HEK293 (cell line): ENCODE data around the gene DHFR.

Source experiments
- CTCF ChIA-PET: fragments of 350-600 bp; formaldehyde crosslinking; extraction: SDS; loops from one replicate; lab custom pipeline; 2021; ENCODE audit warnings: antibody characterized with exemption; lab: Yijun Ruan, JAX
- POLR2A ChIA-PET: fragments of 300-600 bp; formaldehyde crosslinking; extraction: SDS; loops from one replicate; lab custom pipeline; 2020; ENCODE audit warnings: antibody characterized with exemption, inconsistent platforms; lab: Yijun Ruan, JAX
- H3K27ac ChIP-seq: fragments of 200-500 bp; sonication (Bioruptor generic); 2 replicates; pipeline ENCODE4 v1.5.1; 2014; ENCODE audit warnings: low read depth, low read length, control low read depth, inconsistent platforms; ENCODE audit errors: extremely low read depth
- H3K36me3 ChIP-seq, 2 experiments: fragments of 200-500 bp in 1 of 2; sonication (Bioruptor generic) in 1 of 2; 1 replicate in 1 of 2; 2 replicates in 1 of 2; pipeline ENCODE4 v1.5.1; 2014 to 2017; ENCODE audit warnings: inconsistent platforms in 2 of 2, low read length in 2 of 2; ENCODE audit not compliant: control insufficient read depth in 2 of 2, insufficient read depth in 1 of 2
- H3K4me1 ChIP-seq: fragments of 200-500 bp; sonication (Bioruptor generic); 2 replicates; pipeline ENCODE4 v1.5.1; 2014; ENCODE audit warnings: mild to moderate bottlenecking, low read length, inconsistent platforms; ENCODE audit not compliant: control insufficient read depth, insufficient read depth
- H3K4me3 ChIP-seq: 2 replicates; pipeline ENCODE4 v1.5.1; 2011; ENCODE audit warnings: low read depth, mild to moderate bottlenecking, control low read depth, low read length, moderate library complexity
- H3K9me3 ChIP-seq: fragments of 200-500 bp; sonication (Bioruptor generic); 2 replicates; pipeline ENCODE4 v1.5.1; 2014; ENCODE audit warnings: low read depth, low read length, inconsistent platforms; ENCODE audit not compliant: control insufficient read depth, insufficient read depth
- PRDM1 ChIP-seq: fragments of 450-650 bp; formaldehyde crosslinking; IDR thresholded peaks from 2 replicates; pipeline ENCODE4; 2016; ENCODE audit warnings: missing biosample characterization, missing genetic modification characterization
- ZBTB7A ChIP-seq: fragments of 450-650 bp; formaldehyde crosslinking; IDR thresholded peaks from 2 replicates; pipeline ENCODE4 v1.5.1; 2016; ENCODE audit warnings: low read depth, missing biosample characterization, missing genetic modification characterization
- ZNF112 ChIP-seq: fragments of 450-650 bp; formaldehyde crosslinking; IDR thresholded peaks from 2 replicates; pipeline ENCODE4 v1.5.0; 2017; ENCODE audit warnings: missing biosample characterization, missing genetic modification characterization
- ZNF121 ChIP-seq: fragments of 450-650 bp; formaldehyde crosslinking; IDR thresholded peaks from 2 replicates; pipeline ENCODE4 v1.5.1; 2016; ENCODE audit warnings: missing biosample characterization, missing genetic modification characterization
- ZNF155 ChIP-seq: fragments of 450-650 bp; formaldehyde crosslinking; IDR thresholded peaks from 2 replicates; pipeline ENCODE4 v1.5.1; 2016; ENCODE audit warnings: missing biosample characterization, missing genetic modification characterization
- ZNF169 ChIP-seq: fragments of 450-650 bp; formaldehyde crosslinking; IDR thresholded peaks from 2 replicates; pipeline ENCODE4 v1.5.1; 2016; ENCODE audit warnings: missing biosample characterization, missing genetic modification characterization
- ZNF211 ChIP-seq: fragments of 450-650 bp; formaldehyde crosslinking; IDR thresholded peaks from 2 replicates; pipeline ENCODE4 v1.5.1; 2016; ENCODE audit warnings: low read depth, missing biosample characterization, missing genetic modification characterization
- ZNF223 ChIP-seq: fragments of 450-650 bp; formaldehyde crosslinking; IDR thresholded peaks from 2 replicates; pipeline ENCODE4 v1.5.1; 2016; ENCODE audit warnings: missing biosample characterization, missing genetic modification characterization
- ZNF266 ChIP-seq: fragments of 450-650 bp; formaldehyde crosslinking; IDR thresholded peaks from 2 replicates; pipeline ENCODE4 v1.5.1; 2016; ENCODE audit warnings: missing biosample characterization, missing genetic modification characterization, low read depth
- ZNF37A ChIP-seq: fragments of 450-650 bp; IDR thresholded peaks from 2 replicates; pipeline ENCODE4 v1.5.1; 2018; ENCODE audit warnings: missing biosample characterization, missing genetic modification characterization
- ZNF398 ChIP-seq: fragments of 450-650 bp; formaldehyde crosslinking; IDR thresholded peaks from 2 replicates; pipeline ENCODE4 v1.5.1; 2017; ENCODE audit warnings: missing biosample characterization, missing genetic modification characterization
- ZNF416 ChIP-seq: fragments of 450-650 bp; formaldehyde crosslinking; IDR thresholded peaks from 2 replicates; pipeline ENCODE4 v1.5.1; 2016; ENCODE audit warnings: missing biosample characterization, missing genetic modification characterization
- ZNF426 ChIP-seq: fragments of 450-650 bp; formaldehyde crosslinking; IDR thresholded peaks from 2 replicates; pipeline ENCODE4 v1.5.1; 2017; ENCODE audit warnings: missing biosample characterization, missing genetic modification characterization, mild to moderate bottlenecking, inconsistent platforms, moderate library complexity
- ZNF449 ChIP-seq: fragments of 450-650 bp; formaldehyde crosslinking; IDR thresholded peaks from 2 replicates; pipeline ENCODE4 v1.5.1; 2017; ENCODE audit warnings: missing biosample characterization, mild to moderate bottlenecking, missing genetic modification characterization, moderate library complexity
- ZNF548 ChIP-seq: fragments of 450-650 bp; formaldehyde crosslinking; IDR thresholded peaks from 2 replicates; pipeline ENCODE4 v1.5.1; 2016; ENCODE audit warnings: missing biosample characterization, missing genetic modification characterization
- ZNF596 ChIP-seq: fragments of 450-650 bp; IDR thresholded peaks from 2 replicates; pipeline ENCODE4 v1.5.0; 2018; ENCODE audit warnings: missing biosample characterization, mild to moderate bottlenecking, missing genetic modification characterization, moderate library complexity
- ZNF777 ChIP-seq: fragments of 450-650 bp; formaldehyde crosslinking; IDR thresholded peaks from 2 replicates; pipeline ENCODE4 v1.5.1; 2017; ENCODE audit warnings: missing biosample characterization, missing genetic modification characterization, borderline replicate concordance
- ZNF837 ChIP-seq: fragments of 450-650 bp; formaldehyde crosslinking; IDR thresholded peaks from 2 replicates; pipeline ENCODE4 v1.5.1; 2016; ENCODE audit warnings: missing biosample characterization, missing genetic modification characterization
- TF ChIP-seq, protein P1 (sequence below): fragments of 450-650 bp; formaldehyde crosslinking; IDR thresholded peaks from 2 replicates; pipeline ENCODE4 v1.5.1; 2016; ENCODE audit warnings: missing biosample characterization, missing genetic modification characterization
- TF ChIP-seq, protein P2 (sequence below): fragments of 450-650 bp; formaldehyde crosslinking; IDR thresholded peaks from 2 replicates; pipeline ENCODE4 v1.5.1; 2016; ENCODE audit warnings: missing biosample characterization, missing genetic modification characterization, borderline replicate concordance
- TF ChIP-seq, protein P3 (sequence below): fragments of 450-650 bp; formaldehyde crosslinking; IDR thresholded peaks from 2 replicates; pipeline ENCODE4 v1.5.1; 2017; ENCODE audit warnings: missing biosample characterization, missing genetic modification characterization

Gene DHFR

GRCh38 chr5:80668016-80668969, 13.5 kb upstream of the DHFR start:
- Histone ChIP-seq H3K4me3 (no peak overlapping the region), H3K36me3 (peaks cover 30 to 72% of the 10 kb centered on the region in 2 experiments), H3K9me3 (no peaks in the 10 kb centered on the region), H3K4me1 (no peaks in the 10 kb centered on the region), H3K27ac (no peak overlapping the region)
- TF ChIP-seq, protein P1, sequence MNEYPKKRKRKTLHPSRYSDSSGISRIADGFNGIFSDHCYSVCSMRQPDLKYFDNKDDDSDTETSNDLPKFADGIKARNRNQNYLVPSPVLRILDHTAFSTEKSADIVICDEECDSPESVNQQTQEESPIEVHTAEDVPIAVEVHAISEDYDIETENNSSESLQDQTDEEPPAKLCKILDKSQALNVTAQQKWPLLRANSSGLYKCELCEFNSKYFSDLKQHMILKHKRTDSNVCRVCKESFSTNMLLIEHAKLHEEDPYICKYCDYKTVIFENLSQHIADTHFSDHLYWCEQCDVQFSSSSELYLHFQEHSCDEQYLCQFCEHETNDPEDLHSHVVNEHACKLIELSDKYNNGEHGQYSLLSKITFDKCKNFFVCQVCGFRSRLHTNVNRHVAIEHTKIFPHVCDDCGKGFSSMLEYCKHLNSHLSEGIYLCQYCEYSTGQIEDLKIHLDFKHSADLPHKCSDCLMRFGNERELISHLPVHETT (tag by site-specific recombination), result no peak
- POLR2A ChIA-PET, result interaction anchor here (0.5 to 1.1 kb wide), 2 partner anchors 14 to 261 kb away, joined by 3 to 4 read pairs; partner anchors contain the start of genes DHFR, MSH3 and ZFYVE16
- CTCF ChIA-PET, result interaction anchor here (0.6 to 1.4 kb wide), 3 partner anchors 58 to 215 kb away, joined by 3 to 8 read pairs (median 4); no protein-coding TSS in a partner anchor

- Histone ChIP-seq H3K9me3 (no peaks in the 10 kb centered on the region), H3K4me3 (no peak overlapping the region), H3K36me3 (peaks cover 28 to 65% of the 10 kb centered on the region in 2 experiments), H3K4me1 (no peaks in the 10 kb centered on the region), H3K27ac (no peak overlapping the region)
- no peak for TF ChIP-seq ZNF112 (tag by site-specific recombination)
- TF ChIP-seq ZNF426 (tag by site-specific recombination), result no peak
- no peak for TF ChIP-seq ZNF416 (tag by site-specific recombination)
- TF ChIP-seq ZNF37A (tag by site-specific recombination), result no peak
- TF ChIP-seq ZNF121 (tag by site-specific recombination), result no peak
- TF ChIP-seq ZNF596 (tag by site-specific recombination), result no peak
- TF ChIP-seq ZNF449 (tag by site-specific recombination), result no peak
- TF ChIP-seq ZNF398, result no peak
- no peak for TF ChIP-seq ZNF266
- no peak for TF ChIP-seq ZNF155 (tag by site-specific recombination)
- no peak for TF ChIP-seq ZBTB7A (tag by site-specific recombination)
- no peak for TF ChIP-seq ZNF211
- TF ChIP-seq PRDM1 (tag by site-specific recombination), result no peak
- no peak for TF ChIP-seq ZNF169 (tag by site-specific recombination)
- TF ChIP-seq, protein P2, sequence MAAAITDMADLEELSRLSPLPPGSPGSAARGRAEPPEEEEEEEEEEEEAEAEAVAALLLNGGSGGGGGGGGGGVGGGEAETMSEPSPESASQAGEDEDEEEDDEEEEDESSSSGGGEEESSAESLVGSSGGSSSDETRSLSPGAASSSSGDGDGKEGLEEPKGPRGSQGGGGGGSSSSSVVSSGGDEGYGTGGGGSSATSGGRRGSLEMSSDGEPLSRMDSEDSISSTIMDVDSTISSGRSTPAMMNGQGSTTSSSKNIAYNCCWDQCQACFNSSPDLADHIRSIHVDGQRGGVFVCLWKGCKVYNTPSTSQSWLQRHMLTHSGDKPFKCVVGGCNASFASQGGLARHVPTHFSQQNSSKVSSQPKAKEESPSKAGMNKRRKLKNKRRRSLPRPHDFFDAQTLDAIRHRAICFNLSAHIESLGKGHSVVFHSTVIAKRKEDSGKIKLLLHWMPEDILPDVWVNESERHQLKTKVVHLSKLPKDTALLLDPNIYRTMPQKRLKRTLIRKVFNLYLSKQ (tag by site-specific recombination), result no peak
- TF ChIP-seq ZNF548 (tag by site-specific recombination), result no peak
- no peak for TF ChIP-seq ZNF837 (tag by site-specific recombination)
- no peak for TF ChIP-seq ZNF223 (tag by site-specific recombination)
- no peak for TF ChIP-seq ZNF777
- TF ChIP-seq, protein P3, sequence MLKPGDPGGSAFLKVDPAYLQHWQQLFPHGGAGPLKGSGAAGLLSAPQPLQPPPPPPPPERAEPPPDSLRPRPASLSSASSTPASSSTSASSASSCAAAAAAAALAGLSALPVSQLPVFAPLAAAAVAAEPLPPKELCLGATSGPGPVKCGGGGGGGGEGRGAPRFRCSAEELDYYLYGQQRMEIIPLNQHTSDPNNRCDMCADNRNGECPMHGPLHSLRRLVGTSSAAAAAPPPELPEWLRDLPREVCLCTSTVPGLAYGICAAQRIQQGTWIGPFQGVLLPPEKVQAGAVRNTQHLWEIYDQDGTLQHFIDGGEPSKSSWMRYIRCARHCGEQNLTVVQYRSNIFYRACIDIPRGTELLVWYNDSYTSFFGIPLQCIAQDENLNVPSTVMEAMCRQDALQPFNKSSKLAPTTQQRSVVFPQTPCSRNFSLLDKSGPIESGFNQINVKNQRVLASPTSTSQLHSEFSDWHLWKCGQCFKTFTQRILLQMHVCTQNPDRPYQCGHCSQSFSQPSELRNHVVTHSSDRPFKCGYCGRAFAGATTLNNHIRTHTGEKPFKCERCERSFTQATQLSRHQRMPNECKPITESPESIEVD, result no peak
- CTCF ChIA-PET, result interaction anchor here (0.6 kb wide), 1 partner anchor 169 kb away, joined by 8 read pairs; no protein-coding TSS in a partner anchor
- POLR2A ChIA-PET, result interaction anchor here (0.6 to 1.1 kb wide), 2 partner anchors 13 to 260 kb away, joined by 3 to 4 read pairs; partner anchors contain the start of genes DHFR, MSH3 and ZFYVE16
These were observed 12.6 kb upstream of the DHFR start for GRCh38 chr5:80667384-80667783.
